ENCODE measurements around the gene FIBP. TPM values are rescaled to one million over a fixed set of nuclear protein-coding genes. Genes with fewer than 3 reads are reported as not detected.

Gene FIBP
- total and polyA plus RNA-seq, 7 experiments from 2014 or later = 25.9 to 78.3 (median 50.0) TPM

DNA sequence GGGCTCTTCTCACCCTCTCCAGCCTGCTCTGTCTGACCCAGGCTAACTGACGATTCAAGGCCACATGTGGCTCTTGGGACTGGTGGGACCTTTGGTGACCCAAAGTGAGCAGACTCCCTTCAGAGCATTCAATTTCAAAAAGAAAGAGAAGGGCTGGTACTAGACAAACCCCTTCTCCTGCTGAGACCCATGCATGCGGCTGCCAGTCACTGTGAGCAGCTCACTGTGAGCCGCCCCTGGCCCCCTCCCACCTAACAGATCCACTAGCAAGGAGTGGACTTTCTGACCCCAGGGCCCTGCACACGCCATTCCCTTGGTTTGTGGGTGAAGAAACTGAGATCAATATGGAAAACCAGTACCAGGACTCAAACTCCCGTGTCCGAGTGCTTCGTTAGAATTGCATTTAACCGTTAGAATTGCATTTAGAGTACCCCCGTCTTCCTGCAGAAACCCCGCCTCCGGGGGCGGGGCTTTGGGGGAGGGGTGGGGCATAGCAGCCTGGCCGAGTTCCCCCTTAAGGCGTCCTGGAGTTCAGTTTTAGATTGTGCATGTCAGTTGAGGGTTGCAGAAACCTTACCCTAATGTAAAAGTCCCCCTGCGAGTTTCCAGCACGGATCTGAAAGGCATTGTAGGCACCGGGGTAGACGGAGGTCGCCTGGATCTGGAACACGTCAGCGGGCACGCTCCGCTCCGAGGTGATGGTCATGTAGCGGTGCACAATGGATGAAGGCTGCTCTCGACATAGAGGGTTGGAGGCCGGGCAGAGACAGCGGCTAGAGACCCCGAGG is 20.8 kb downstream of the FIBP start:
- ATAC-seq (no peak), DNase-seq (peak in 1 of 9 donors; percentile 8)
- Histone ChIP-seq H3K4me1 (ENCODE audit: control insufficient read depth in 2 of 2, insufficient read depth in 2 of 2, low read length in 2 of 2) (peaks cover 5 to 10% of the 10 kb centered on the region in 2 donors), H3K36me3 (ENCODE audit: control insufficient read depth in 2 of 3, insufficient read depth in 3 of 3, low read length in 3 of 3) (peaks cover 4 to 47% (median 4%) of the 10 kb centered on the region in 3 experiments), H3K9me3 (ENCODE audit: control insufficient read depth in 2 of 3, low read length in 3 of 3) (no peaks in the 10 kb centered on the region), H3K27me3 (ENCODE audit: control insufficient read depth in 2 of 2, insufficient read depth in 2 of 2, low read length in 2 of 2) (no peaks in the 10 kb centered on the region), H3K27ac (ENCODE audit: low read depth, low read length) (no peak overlapping the region), H3K4me3 (ENCODE audit: low read length) (no peak overlapping the region)
- intact Hi-C loops (cut with micrococcal nuclease) = loop anchor here in 1 of 2 donors (1.0 kb wide), 1 partner anchor 7 kb away; the partner anchor contains the start of gene MUS81
- Mint-ChIP-seq H3K27ac (peak overlapping the region in 4 of 9 donors; percentile 16 to 59 (median 38)), H3K9me3 (no peaks in the 10 kb centered on the region), H3K4me1 (peaks cover 11 to 23% (median 13%) of the 10 kb centered on the region in 7 donors), H3K36me3 (peaks cover 0 to 15% (median 4%) of the 10 kb centered on the region in 5 donors), H3K27me3 (no peaks in the 10 kb centered on the region), H3K4me3 (no peak overlapping the region)
- POLR2A ChIA-PET = interaction anchor here (4.8 to 12.9 kb wide), 2 partner anchors 7 to 22 kb away, joined by 109 to 316 read pairs; partner anchors contain the start of genes CCDC85B, CFL1, FIBP and MUS81
- CTCF ChIA-PET = interaction anchor here (1.2 kb wide), 1 partner anchor 21 kb away, joined by 4 read pairs; the partner anchor contains the start of gene FIBP

- H3K4me3 ChIP-seq (ENCODE audit: low read length) = no peak overlapping the region
- DNase-seq (peak in 1 of 9 donors; percentile 8), ATAC-seq (no peak)
- CTCF ChIA-PET = interaction anchor here (1.2 to 2.1 kb wide), 2 partner anchors 18 to 21 kb away, joined by 4 to 9 read pairs; partner anchors contain the start of gene FIBP
- no peak overlapping the region for H3K4me3 Mint-ChIP-seq
- H3K4me1 ChIP-seq (ENCODE audit: control insufficient read depth in 2 of 2, insufficient read depth in 2 of 2, low read length in 2 of 2) = peaks cover 11 to 14% of the 10 kb centered on the region in 2 donors
- H3K27me3 Mint-ChIP-seq = no peaks in the 10 kb centered on the region
- H3K36me3 ChIP-seq (ENCODE audit: control insufficient read depth in 2 of 3, insufficient read depth in 3 of 3, low read length in 3 of 3) = peaks cover 5 to 55% (median 12%) of the 10 kb centered on the region in 3 experiments
- H3K9me3 ChIP-seq (ENCODE audit: control insufficient read depth in 2 of 3, low read length in 3 of 3) = no peaks in the 10 kb centered on the region
- H3K27me3 ChIP-seq (ENCODE audit: control insufficient read depth in 2 of 2, insufficient read depth in 2 of 2, low read length in 2 of 2) = no peaks in the 10 kb centered on the region
- H3K27ac Mint-ChIP-seq = peak overlapping the region in 2 of 9 donors; percentile 57 to 59
- peaks cover 0 to 16% (median 6%) of the 10 kb centered on the region in 5 donors for H3K36me3 Mint-ChIP-seq
- POLR2A ChIA-PET = interaction anchor here (12.9 kb wide), 1 partner anchor 22 kb away, joined by 316 read pairs; the partner anchor contains the start of genes CCDC85B and FIBP
- H3K27ac ChIP-seq (ENCODE audit: low read depth, low read length) = no peak overlapping the region
- peaks cover 13 to 27% (median 15%) of the 10 kb centered on the region in 7 donors for H3K4me1 Mint-ChIP-seq
- intact Hi-C loops (cut with micrococcal nuclease) = no loop called here
- H3K9me3 Mint-ChIP-seq = no peaks in the 10 kb centered on the region
These were observed 21.6 kb downstream of the FIBP start for GRCh38 chr11:65866509-65867283.

DNA sequence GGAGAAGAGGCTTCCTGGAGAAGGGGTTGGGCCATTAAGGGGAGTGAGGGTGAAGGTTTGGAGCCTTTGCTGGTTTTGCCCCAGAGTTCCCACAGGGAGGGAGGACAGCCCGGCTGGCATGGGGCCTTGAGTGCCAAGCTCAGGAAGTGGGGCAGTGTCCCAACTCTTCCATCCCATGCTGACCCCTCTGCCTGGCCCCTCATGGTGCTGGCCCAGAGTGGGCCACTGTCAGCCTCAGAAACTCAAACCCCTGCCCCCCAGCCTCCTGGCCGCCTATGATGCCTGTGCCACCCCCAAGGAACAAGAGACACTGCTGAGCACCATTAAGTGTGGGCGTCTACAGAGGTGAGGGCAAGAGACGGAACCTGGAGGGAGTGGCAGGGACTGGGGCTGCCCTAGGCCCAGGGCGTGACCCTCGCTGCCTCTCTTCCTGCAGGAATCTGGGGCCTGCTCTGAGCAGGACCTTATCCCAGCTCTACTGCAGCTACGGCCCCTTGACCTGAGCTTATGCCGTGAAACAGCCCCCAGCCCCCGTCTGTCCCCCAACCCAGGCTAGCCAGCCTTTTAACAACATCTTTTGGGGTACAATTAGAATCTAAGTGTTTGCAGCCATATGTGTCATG is 22.6 kb downstream of the FIBP start:
- peaks cover 16 to 31% (median 18%) of the 10 kb centered on the region in 7 donors for H3K4me1 Mint-ChIP-seq
- H3K4me1 ChIP-seq (ENCODE audit: control insufficient read depth in 2 of 2, insufficient read depth in 2 of 2, low read length in 2 of 2) = peaks cover 12 to 16% of the 10 kb centered on the region in 2 donors
- DNase-seq = no peak
- H3K36me3 ChIP-seq (ENCODE audit: control insufficient read depth in 2 of 3, insufficient read depth in 3 of 3, low read length in 3 of 3) = peaks cover 5 to 56% (median 12%) of the 10 kb centered on the region in 3 experiments
- H3K4me3 Mint-ChIP-seq = no peak overlapping the region
- H3K9me3 Mint-ChIP-seq = no peaks in the 10 kb centered on the region
- no peak overlapping the region for H3K27ac ChIP-seq (ENCODE audit: low read depth, low read length)
- H3K27me3 ChIP-seq (ENCODE audit: control insufficient read depth in 2 of 2, insufficient read depth in 2 of 2, low read length in 2 of 2) = no peaks in the 10 kb centered on the region
- ChIA-PET CTCF (interaction anchor here (2.1 kb wide), 1 partner anchor 19 kb away, joined by 9 read pairs; no protein-coding TSS in a partner anchor), POLR2A (interaction anchor here (12.9 kb wide), 1 partner anchor 23 kb away, joined by 316 read pairs; the partner anchor contains the start of genes CCDC85B and FIBP)
- H3K36me3 Mint-ChIP-seq = peaks cover 0 to 16% (median 6%) of the 10 kb centered on the region in 5 donors
- no peak overlapping the region for H3K4me3 ChIP-seq (ENCODE audit: low read length)
- no peak for ATAC-seq
- H3K27ac Mint-ChIP-seq = peak overlapping the region in 1 of 9 donors; percentile 9
- no peaks in the 10 kb centered on the region for H3K27me3 Mint-ChIP-seq
- intact Hi-C loops (cut with micrococcal nuclease) = no loop called here
- H3K9me3 ChIP-seq (ENCODE audit: control insufficient read depth in 2 of 3, low read length in 3 of 3) = no peaks in the 10 kb centered on the region

DNA sequence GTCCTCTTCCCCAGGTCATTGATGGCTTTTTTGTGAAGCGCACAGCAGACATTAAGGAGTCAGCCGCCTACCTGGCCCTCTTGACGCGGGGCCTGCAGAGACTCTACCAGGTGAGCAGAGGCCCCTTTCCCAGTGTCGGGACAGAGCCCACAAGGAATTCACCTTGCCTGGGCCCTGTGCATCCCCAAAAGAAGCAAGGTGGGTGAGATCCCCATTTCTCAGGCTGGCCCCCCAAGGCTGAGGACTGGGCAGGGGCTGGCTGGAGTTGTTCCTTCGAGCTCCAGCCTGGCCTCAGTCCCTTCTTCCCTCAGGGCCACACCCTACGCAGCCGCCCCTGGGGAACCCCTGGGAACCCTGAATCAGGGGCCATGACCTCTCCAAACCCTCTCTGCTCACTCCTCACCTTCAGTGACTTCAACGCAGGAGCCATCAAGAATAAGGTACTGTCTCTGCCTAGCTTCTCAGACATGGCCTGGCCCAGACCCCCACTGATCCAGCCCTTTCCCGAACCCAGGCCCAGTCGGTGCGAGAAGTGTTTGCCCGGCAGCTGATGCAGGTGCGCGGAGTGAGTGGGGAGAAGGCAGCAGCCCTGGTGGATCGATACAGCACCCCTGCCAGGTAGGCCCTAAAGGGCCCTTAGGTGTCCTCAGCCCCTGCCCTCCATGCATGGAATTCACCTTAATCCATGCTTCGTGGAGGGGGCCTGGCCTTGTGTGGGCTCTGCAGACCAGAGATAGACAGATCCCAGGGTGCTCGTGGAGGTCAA is 23.4 kb downstream of the FIBP start:
- Histone ChIP-seq H3K4me1 (ENCODE audit: control insufficient read depth in 2 of 2, insufficient read depth in 2 of 2, low read length in 2 of 2) (peaks cover 12 to 15% of the 10 kb centered on the region in 2 donors), H3K27me3 (ENCODE audit: control insufficient read depth in 2 of 2, insufficient read depth in 2 of 2, low read length in 2 of 2) (no peaks in the 10 kb centered on the region), H3K9me3 (ENCODE audit: control insufficient read depth in 2 of 3, low read length in 3 of 3) (no peaks in the 10 kb centered on the region), H3K4me3 (ENCODE audit: low read length) (no peak overlapping the region), H3K27ac (ENCODE audit: low read depth, low read length) (no peak overlapping the region), H3K36me3 (ENCODE audit: control insufficient read depth in 2 of 3, insufficient read depth in 3 of 3, low read length in 3 of 3) (peaks cover 5 to 60% (median 12%) of the 10 kb centered on the region in 3 experiments)
- H3K4me1 Mint-ChIP-seq = peaks cover 17 to 30% (median 19%) of the 10 kb centered on the region in 7 donors
- H3K27ac Mint-ChIP-seq = peak overlapping the region in 1 of 9 donors; percentile 38
- CTCF ChIA-PET = interaction anchor here (2.1 to 8.3 kb wide), 2 partner anchors 20 to 23 kb away, joined by 9 to 159 read pairs; partner anchors contain the start of genes CCDC85B and FIBP
- intact Hi-C loops (cut with micrococcal nuclease) = no loop called here
- peaks cover 0 to 18% (median 9%) of the 10 kb centered on the region in 5 donors for H3K36me3 Mint-ChIP-seq
- no peak for ATAC-seq
- POLR2A ChIA-PET = interaction anchor here (12.9 kb wide), 1 partner anchor 24 kb away, joined by 316 read pairs; the partner anchor contains the start of genes CCDC85B and FIBP
- H3K4me3 Mint-ChIP-seq = no peak overlapping the region
- H3K27me3 Mint-ChIP-seq = no peaks in the 10 kb centered on the region
- H3K9me3 Mint-ChIP-seq = no peaks in the 10 kb centered on the region
- no peak for DNase-seq

DNA sequence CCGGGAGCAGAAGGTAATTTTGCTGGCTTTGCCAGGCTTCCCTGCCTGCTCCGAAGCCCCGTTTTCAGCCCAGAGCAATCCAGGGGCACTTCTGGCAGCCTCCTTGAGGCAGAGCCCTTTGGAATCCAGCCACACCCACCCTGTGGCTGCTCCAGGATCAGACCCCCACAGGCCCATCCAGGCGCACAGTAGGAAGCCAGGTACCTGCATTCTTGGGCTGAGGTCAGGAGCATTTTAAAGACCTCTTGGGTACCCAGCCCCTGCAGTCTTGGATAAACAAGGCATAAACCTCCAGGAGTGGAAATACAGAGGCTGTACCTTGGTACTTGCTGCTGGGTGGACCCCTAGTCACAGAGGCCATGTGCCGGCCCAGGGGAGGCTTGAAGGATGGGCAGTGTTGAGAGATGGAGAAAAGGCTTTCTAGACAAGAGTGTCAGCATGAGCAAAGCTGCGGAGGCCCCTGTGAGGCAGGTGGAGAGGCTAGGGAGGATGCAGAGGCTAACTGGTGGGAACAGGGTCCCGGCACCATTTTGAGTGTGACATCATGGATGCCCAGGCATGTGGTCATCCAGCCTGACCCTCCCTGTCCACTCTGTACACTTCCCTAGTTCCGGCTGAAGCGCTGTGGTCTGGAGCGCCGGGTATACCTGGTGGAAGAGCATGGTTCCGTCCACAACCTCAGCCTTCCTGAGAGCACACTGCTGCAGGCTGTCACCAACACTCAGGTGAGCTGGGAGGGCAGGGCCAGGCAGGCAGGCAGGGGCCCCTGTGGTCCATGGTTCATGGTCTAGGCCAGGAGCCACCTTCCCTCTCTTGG is 24.2 kb downstream of the FIBP start:
- no peak overlapping the region for H3K27ac ChIP-seq (ENCODE audit: low read depth, low read length)
- H3K27me3 Mint-ChIP-seq = no peaks in the 10 kb centered on the region
- H3K36me3 ChIP-seq (ENCODE audit: control insufficient read depth in 2 of 3, insufficient read depth in 3 of 3, low read length in 3 of 3) = peaks cover 5 to 60% (median 12%) of the 10 kb centered on the region in 3 experiments
- no peak overlapping the region for H3K4me3 Mint-ChIP-seq
- H3K4me3 ChIP-seq (ENCODE audit: low read length) = no peak overlapping the region
- no peaks in the 10 kb centered on the region for H3K27me3 ChIP-seq (ENCODE audit: control insufficient read depth in 2 of 2, insufficient read depth in 2 of 2, low read length in 2 of 2)
- ChIA-PET POLR2A (interaction anchor here (0.8 to 12.9 kb wide), 3 partner anchors 6 to 25 kb away, joined by 3 to 316 read pairs (median 109); partner anchors contain the start of genes CCDC85B, EFEMP2 and FIBP), CTCF (interaction anchor here (8.3 kb wide), 1 partner anchor 24 kb away, joined by 159 read pairs; the partner anchor contains the start of genes CCDC85B and FIBP)
- peaks cover 12 to 16% of the 10 kb centered on the region in 2 donors for H3K4me1 ChIP-seq (ENCODE audit: control insufficient read depth in 2 of 2, insufficient read depth in 2 of 2, low read length in 2 of 2)
- ATAC-seq = no peak
- peak in 1 of 9 donors; percentile 6 for DNase-seq
- intact Hi-C loops (cut with micrococcal nuclease) = no loop called here
- H3K9me3 ChIP-seq (ENCODE audit: control insufficient read depth in 2 of 3, low read length in 3 of 3) = no peaks in the 10 kb centered on the region
- H3K9me3 Mint-ChIP-seq = no peaks in the 10 kb centered on the region
- peaks cover 17 to 30% (median 19%) of the 10 kb centered on the region in 7 donors for H3K4me1 Mint-ChIP-seq
- peaks cover 0 to 20% (median 9%) of the 10 kb centered on the region in 5 donors for H3K36me3 Mint-ChIP-seq
- peak overlapping the region in 1 of 9 donors; percentile 51 for H3K27ac Mint-ChIP-seq
